ENCODE measurements around the gene RAET1L. TPM values are rescaled to one million over a fixed set of nuclear protein-coding genes. Genes with fewer than 3 reads are reported as not detected.

RAET1L gene
- total RNA-seq, 1 donor from 2014 or later = 3.1 TPM

- no peak for TF ChIP-seq CTCF (conservative IDR thresholded peaks at IDR 0.05; ENCODE audit: low read depth, low read length)
- no peak for DNase-seq (ENCODE audit: low read depth)
- no peak overlapping the region for H3K4me3 ChIP-seq (ENCODE audit: low read depth, low read length)
Measured at GRCh38 chr6:150046943-150047342, 21.6 kb upstream of the RAET1L start.

- no peak for DNase-seq (ENCODE audit: low read depth)
- TF ChIP-seq CTCF (conservative IDR thresholded peaks at IDR 0.05; ENCODE audit: low read depth, low read length) = no peak
- no peak overlapping the region for H3K4me3 ChIP-seq (ENCODE audit: low read depth, low read length)
Measured at GRCh38 chr6:150044621-150045145, 19.4 kb upstream of the RAET1L start.

GRCh38 chr6:150043501-150044412, 18.4 kb upstream of the RAET1L start:
- no peak for TF ChIP-seq CTCF (conservative IDR thresholded peaks at IDR 0.05; ENCODE audit: low read depth, low read length)
- no peak overlapping the region for H3K4me3 ChIP-seq (ENCODE audit: low read depth, low read length)
- DNase-seq (ENCODE audit: low read depth) = no peak

GRCh38 chr6:150043096-150043495, 17.8 kb upstream of the RAET1L start:
- no peak for DNase-seq (ENCODE audit: low read depth)
- TF ChIP-seq CTCF (conservative IDR thresholded peaks at IDR 0.05; ENCODE audit: low read depth, low read length) = no peak
- no peak overlapping the region for H3K4me3 ChIP-seq (ENCODE audit: low read depth, low read length)

- DNase-seq (ENCODE audit: low read depth) = no peak
- H3K4me3 ChIP-seq (ENCODE audit: low read depth, low read length) = no peak overlapping the region
- no peak for TF ChIP-seq CTCF (conservative IDR thresholded peaks at IDR 0.05; ENCODE audit: low read depth, low read length)
Measured at GRCh38 chr6:150038202-150039062, 13.1 kb upstream of the RAET1L start.

- H3K4me3 ChIP-seq (ENCODE audit: low read depth, low read length) = no peak overlapping the region
- DNase-seq (ENCODE audit: low read depth) = no peak
Measured at GRCh38 chr6:150037526-150038201, 12.3 kb upstream of the RAET1L start.

More at GRCh38 chr6:150037526-150038201, 12.3 kb upstream of the RAET1L start:
- TF ChIP-seq CTCF (conservative IDR thresholded peaks at IDR 0.05; ENCODE audit: low read depth, low read length) = no peak

All from epithelial cell of proximal tubule (primary cell).